HCT116 (cell line): ENCODE results near the gene TTYH2. TPM values are rescaled to one million over a fixed set of nuclear protein-coding genes. Genes with fewer than 3 reads are reported as not detected.

Experiments used
- ATAC-seq: fragments of 200-7000 bp; cut with Tn5 transposase; 2 replicates; pipeline ENCODE4 v1.9.1; 2020; ENCODE audit warnings: mild to moderate bottlenecking, moderate library complexity
- BruUV-seq: library from RNA; stranded (reverse); fragments of 400-500 nt; replicated peaks from 2 replicates; lab custom pipeline; 2021; lab: Mats Ljungman, UMichigan
- CTCF ChIA-PET: fragments of 300-600 bp; sonication (Branson Sonifier 250); formaldehyde crosslinking; loops from one replicate; lab custom pipeline; 2021; ENCODE audit warnings: antibody characterized with exemption; lab: Charles Lee
- POLR2A ChIA-PET: fragments of 300-600, 350-600 bp; sonication (Branson Sonifier 250); formaldehyde crosslinking; loops from one replicate; lab custom pipeline; 2021; ENCODE audit warnings: antibody characterized with exemption; lab: Charles Lee
- RAD21 ChIA-PET, 2 experiments: fragments of 300-600 bp; sonication (Branson Sonifier 250); formaldehyde crosslinking; loops; one replicate each; lab custom pipeline; 2023; ENCODE audit warnings: low total read pairs in 2 of 2; ENCODE audit not compliant: uncharacterized antibody in 2 of 2, unreplicated experiment in 2 of 2, low non-redundant PET in 1 of 2; lab: Charles Lee
- DNase-seq: peaks from one replicate; pipeline ENCODE4 v3.0.0-alpha.2; 2010; ENCODE audit warnings: low read depth, low spot score
- H2AFZ ChIP-seq: fragments of 200-600 bp; shearing (Covaris generic), sonication (generic); 2 replicates; pipeline ENCODE4 v1.6.1; 2017; ENCODE audit warnings: low read depth, mixed run types, mixed read lengths, antibody characterized with exemption, low read length; ENCODE audit not compliant: poor library complexity, severe bottlenecking
- H3K27ac ChIP-seq: 2 replicates; pipeline ENCODE4 v1.5.1; 2012; ENCODE audit warnings: low read depth, low read length
- H3K27me3 ChIP-seq: fragments of 200-600 bp; sonication (generic); 2 replicates; pipeline ENCODE4 v1.6.1; 2016; ENCODE audit warnings: mixed run types, low read length, mixed read lengths; ENCODE audit not compliant: insufficient read depth
- H3K36me3 ChIP-seq, 2 experiments: fragments of 200-500 bp in 1 of 2; fragments of 200-600 bp in 1 of 2; sonication (Bioruptor generic) in 1 of 2; sonication (generic) in 1 of 2; 2 replicates each; pipeline versions ENCODE4 v1.5.1 to v1.6.1; 2014 to 2016; ENCODE audit warnings: low read length in 2 of 2, inconsistent platforms in 1 of 2, mixed read lengths in 1 of 2, mixed run types in 1 of 2; ENCODE audit not compliant: insufficient read depth in 2 of 2, control insufficient read depth in 1 of 2
- H3K4me1 ChIP-seq, 2 experiments: fragments of 200-600 bp in 1 of 2; sonication (generic) in 1 of 2; 2 replicates each; pipeline versions ENCODE4 v1.5.1 to v1.6.1; 2012 to 2017; ENCODE audit warnings: low read length in 2 of 2, inconsistent platforms in 1 of 2, mild to moderate bottlenecking in 1 of 2, mixed read lengths in 1 of 2, mixed run types in 1 of 2, moderate library complexity in 1 of 2; ENCODE audit not compliant: insufficient read depth in 2 of 2, control insufficient read depth in 1 of 2
- H3K4me2 ChIP-seq: fragments of 200-600 bp; sonication (generic); 2 replicates; pipeline ENCODE4 v1.6.1; 2017; ENCODE audit warnings: mixed run types, low read length, mixed read lengths
- H3K4me3 ChIP-seq, 2 experiments: fragments of 200-600 bp in 1 of 2; sonication (generic) in 1 of 2; replicated peaks in 1 of 2; 2 replicates each; pipeline ENCODE4 v1.5.1; 2011 to 2016; ENCODE audit warnings: low read length in 2 of 2, control low read depth in 1 of 2, low read depth in 1 of 2, mild to moderate bottlenecking in 1 of 2, mixed read lengths in 1 of 2, mixed run types in 1 of 2
- H3K79me2 ChIP-seq: fragments of 200-600 bp; sonication (generic); 2 replicates; pipeline ENCODE4 v1.6.1; 2017; ENCODE audit warnings: mild to moderate bottlenecking, mixed run types, low read length, moderate library complexity, mixed read lengths; ENCODE audit not compliant: insufficient read depth
- H3K9ac ChIP-seq: fragments of 200-600 bp; sonication (generic); 2 replicates; pipeline ENCODE4 v1.6.1; 2016; ENCODE audit warnings: low read length, mixed read lengths
- H3K9me2 ChIP-seq: fragments of 200-600 bp; sonication (generic), shearing (Covaris generic); 2 replicates; pipeline ENCODE4 v1.6.1; 2017; ENCODE audit warnings: mixed run types, mild to moderate bottlenecking, moderate library complexity; ENCODE audit not compliant: insufficient read depth
- H3K9me3 ChIP-seq, 2 experiments: fragments of 200-500 bp in 1 of 2; fragments of 200-600 bp in 1 of 2; sonication (Bioruptor generic) in 1 of 2; sonication (generic) in 1 of 2; 2 replicates each; pipeline ENCODE4 v1.6.1; 2014 to 2017; ENCODE audit warnings: low read length in 2 of 2, mixed read lengths in 2 of 2, inconsistent platforms in 1 of 2, low read depth in 1 of 2, mild to moderate bottlenecking in 1 of 2, mixed run types in 1 of 2, moderate library complexity in 1 of 2; ENCODE audit not compliant: control insufficient read depth in 1 of 2, insufficient read depth in 1 of 2
- H4K20me1 ChIP-seq: fragments of 200-600 bp; sonication (generic), shearing (Covaris generic); 2 replicates; pipeline ENCODE4 v1.6.1; 2017; ENCODE audit warnings: mixed run types, mild to moderate bottlenecking, moderate library complexity; ENCODE audit not compliant: insufficient read depth
- CBX3 ChIP-seq: IDR thresholded peaks from 2 replicates; pipeline ENCODE4 v1.6.1; 2012; ENCODE audit warnings: low read depth
- FOSL1 ChIP-seq: IDR thresholded peaks from 2 replicates; pipeline ENCODE4 v1.6.1; 2012; ENCODE audit warnings: low read depth
- JUND ChIP-seq: IDR thresholded peaks from 2 replicates; pipeline ENCODE4 v1.6.1; 2012
- POLR2A ChIP-seq: IDR thresholded peaks from 2 replicates; pipeline ENCODE4 v1.7.0; 2011; ENCODE audit warnings: borderline replicate concordance; ENCODE audit not compliant: insufficient read depth, insufficient read length; ENCODE audit errors: extremely low read depth
- POLR2AphosphoS5 ChIP-seq: IDR thresholded peaks from 2 replicates; pipeline ENCODE4 v1.6.1; 2011; ENCODE audit warnings: mild to moderate bottlenecking, low read depth, low read length, moderate library complexity
- RAD21 ChIP-seq: IDR thresholded peaks from 2 replicates; pipeline ENCODE4 v1.6.1; 2012; ENCODE audit warnings: low read depth, mild to moderate bottlenecking
- SP1 ChIP-seq: IDR thresholded peaks from 2 replicates; pipeline ENCODE4 v1.6.1; 2012; ENCODE audit warnings: low read depth
- SRF ChIP-seq: IDR thresholded peaks from 2 replicates; pipeline ENCODE4 v1.6.1; 2012; ENCODE audit warnings: low read depth
- ZNF274 ChIP-seq: fragments of 200-500 bp; sonication (Bioruptor generic); IDR thresholded peaks from 2 replicates; pipeline ENCODE4 v1.6.1; 2014; ENCODE audit warnings: mild to moderate bottlenecking, low read depth, low read length, inconsistent platforms
- intact Hi-C: fragments of 100-400 bp; cut with micrococcal nuclease; formaldehyde crosslinking; loops from 2 replicates; pipeline ENCODE4 v1.10.0; 2022
- total RNA-seq: library from RNA; stranded (reverse); gene quantifications from one replicate; pipeline ENCODE4 v1.2.1, GENCODE V29; 2021; ENCODE audit not compliant: unreplicated experiment
- TF ChIP-seq, protein P1 (sequence below): IDR thresholded peaks from 2 replicates; pipeline ENCODE4 v1.6.1; 2012
- TF ChIP-seq, protein P2 (sequence below): IDR thresholded peaks from 2 replicates; pipeline ENCODE4 v1.6.1; 2012
- TF ChIP-seq, protein P3 (sequence below): IDR thresholded peaks from 2 replicates; pipeline ENCODE4 v1.6.1; 2011; ENCODE audit warnings: mild to moderate bottlenecking, low read length, moderate library complexity; ENCODE audit not compliant: insufficient replicate concordance; ENCODE audit errors: extremely low read depth

Gene TTYH2
- total RNA-seq, 1 experiment from 2014 or later = 10.8 TPM

DNA sequence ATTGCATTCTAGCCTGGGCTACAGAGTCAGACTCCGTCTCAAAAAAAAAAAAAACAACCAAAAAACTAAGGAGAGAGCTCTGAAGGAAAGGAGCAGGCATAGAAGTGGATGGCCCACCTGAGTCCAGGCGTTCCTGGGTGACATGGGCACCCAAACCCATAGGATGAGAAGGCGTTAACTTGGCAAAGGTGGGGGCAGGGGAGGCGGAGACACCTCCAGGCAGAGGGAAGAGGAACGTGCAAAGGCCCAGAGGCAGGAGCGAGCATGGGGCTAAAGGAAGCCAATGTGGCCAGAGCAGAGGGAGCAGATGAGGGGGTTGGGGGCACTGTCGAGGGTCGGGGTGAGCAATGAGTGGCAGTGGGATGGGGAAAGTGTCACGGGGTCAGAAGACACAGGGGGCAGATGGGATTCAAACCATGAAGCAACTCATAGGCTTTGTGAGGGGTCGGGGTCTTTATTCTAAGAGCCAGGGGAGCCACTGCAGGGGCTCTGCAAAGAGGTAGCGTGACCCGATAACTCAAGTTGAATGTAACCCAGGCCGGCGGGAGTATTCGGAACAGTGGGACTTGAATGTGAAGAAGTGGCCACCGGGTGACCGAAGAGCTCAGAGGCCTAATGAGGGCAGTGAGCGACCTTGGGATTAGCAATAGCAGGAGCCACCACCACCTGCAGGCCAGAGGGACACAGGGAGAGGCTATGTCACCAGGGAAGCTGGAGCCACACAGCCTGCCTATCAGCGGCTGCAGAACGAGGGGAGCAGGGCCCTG, 11.8 kb downstream of the TTYH2 start:
- no peaks in the 10 kb centered on the region for H3K79me2 ChIP-seq
- POLR2A ChIA-PET = interaction anchor here (0.9 kb wide), 1 partner anchor 12 kb away, joined by 3 read pairs; the partner anchor contains the start of gene TTYH2
- DNase-seq (no peak), ATAC-seq (no peak)
- TF ChIP-seq FOSL1 (no peak), CBX3 (no peak), POLR2AphosphoS5 (no peak), ZNF274 (no peak), SP1 (no peak), POLR2A (no peak)
- no peak overlapping the region for H3K9ac ChIP-seq
- no peak overlapping the region for H2AFZ ChIP-seq
- CTCF ChIA-PET = interaction anchor here (1.0 kb wide), 1 partner anchor 12 kb away, joined by 3 read pairs; the partner anchor contains the start of gene TTYH2
- no peaks in the 10 kb centered on the region for H3K27me3 ChIP-seq
- no peak overlapping the region for H3K27ac ChIP-seq
- intact Hi-C loops = no loop called here
- no peaks in the 10 kb centered on the region for H3K9me2 ChIP-seq
- H3K4me1 ChIP-seq = peaks cover 2 to 22% of the 10 kb centered on the region in 2 experiments; a peak in 3 of 4 replicates
- H3K4me2 ChIP-seq = no peak overlapping the region
- H3K4me3 ChIP-seq = no peak overlapping the region
- BruUV-seq = no TSS peak
- H3K9me3 ChIP-seq = no peaks in the 10 kb centered on the region
- H3K36me3 ChIP-seq = peaks cover 0 to 4% of the 10 kb centered on the region in 2 experiments; a peak in 1 of 4 replicates
- RAD21 ChIA-PET = no interaction called here
- H4K20me1 ChIP-seq = no peaks in the 10 kb centered on the region

DNA sequence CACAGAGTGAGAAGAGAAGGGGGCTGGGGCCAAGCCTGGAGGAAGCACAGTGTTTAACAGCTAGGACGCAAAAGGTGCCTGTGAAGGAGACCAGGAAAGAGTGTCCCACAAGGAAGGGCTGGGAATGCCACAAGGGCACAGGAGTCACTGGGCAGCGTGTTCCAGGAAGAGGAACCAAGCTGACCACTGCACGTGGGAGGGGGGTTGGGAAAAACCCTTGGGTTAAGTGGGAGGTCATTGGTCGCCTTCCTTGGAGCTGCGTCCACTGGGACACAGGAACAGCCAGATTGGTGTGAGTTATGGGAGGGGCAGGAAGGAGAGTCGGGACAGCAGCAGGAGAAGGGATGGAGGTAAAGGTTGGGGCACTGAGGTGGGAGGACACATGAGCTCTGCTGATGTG, 12.9 kb downstream of the TTYH2 start:
- no peak for ATAC-seq
- Histone ChIP-seq H3K36me3 (peaks cover 0 to 8% of the 10 kb centered on the region in 2 experiments; a peak in 1 of 4 replicates), H3K4me3 (no peak overlapping the region), H2AFZ (no peak overlapping the region), H3K4me1 (peaks cover 2 to 21% of the 10 kb centered on the region in 2 experiments; a peak in 3 of 4 replicates)
- RAD21 ChIA-PET = no interaction called here
- TF ChIP-seq, protein P1, sequence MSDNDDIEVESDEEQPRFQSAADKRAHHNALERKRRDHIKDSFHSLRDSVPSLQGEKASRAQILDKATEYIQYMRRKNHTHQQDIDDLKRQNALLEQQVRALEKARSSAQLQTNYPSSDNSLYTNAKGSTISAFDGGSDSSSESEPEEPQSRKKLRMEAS = no peak
- TF ChIP-seq, protein P2, sequence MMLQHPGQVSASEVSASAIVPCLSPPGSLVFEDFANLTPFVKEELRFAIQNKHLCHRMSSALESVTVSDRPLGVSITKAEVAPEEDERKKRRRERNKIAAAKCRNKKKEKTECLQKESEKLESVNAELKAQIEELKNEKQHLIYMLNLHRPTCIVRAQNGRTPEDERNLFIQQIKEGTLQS = no peak
- TF ChIP-seq ZNF274 (no peak), RAD21 (no peak), FOSL1 (no peak), JUND (no peak), SRF (no peak)
- TF ChIP-seq, protein P3, sequence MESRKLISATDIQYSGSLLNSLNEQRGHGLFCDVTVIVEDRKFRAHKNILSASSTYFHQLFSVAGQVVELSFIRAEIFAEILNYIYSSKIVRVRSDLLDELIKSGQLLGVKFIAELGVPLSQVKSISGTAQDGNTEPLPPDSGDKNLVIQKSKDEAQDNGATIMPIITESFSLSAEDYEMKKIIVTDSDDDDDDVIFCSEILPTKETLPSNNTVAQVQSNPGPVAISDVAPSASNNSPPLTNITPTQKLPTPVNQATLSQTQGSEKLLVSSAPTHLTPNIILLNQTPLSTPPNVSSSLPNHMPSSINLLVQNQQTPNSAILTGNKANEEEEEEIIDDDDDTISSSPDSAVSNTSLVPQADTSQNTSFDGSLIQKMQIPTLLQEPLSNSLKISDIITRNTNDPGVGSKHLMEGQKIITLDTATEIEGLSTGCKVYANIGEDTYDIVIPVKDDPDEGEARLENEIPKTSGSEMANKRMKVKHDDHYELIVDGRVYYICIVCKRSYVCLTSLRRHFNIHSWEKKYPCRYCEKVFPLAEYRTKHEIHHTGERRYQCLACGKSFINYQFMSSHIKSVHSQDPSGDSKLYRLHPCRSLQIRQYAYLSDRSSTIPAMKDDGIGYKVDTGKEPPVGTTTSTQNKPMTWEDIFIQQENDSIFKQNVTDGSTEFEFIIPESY = no peak
- TF ChIP-seq, all 23 proteins: peak for 0
- no TSS peak for BruUV-seq
- intact Hi-C loops = no loop called here
- H3K9me3 ChIP-seq = no peaks in the 10 kb centered on the region
- ChIA-PET CTCF (interaction anchor here (1.0 kb wide), 1 partner anchor 13 kb away, joined by 3 read pairs; the partner anchor contains the start of gene TTYH2), POLR2A (interaction anchor here (0.9 kb wide), 1 partner anchor 13 kb away, joined by 3 read pairs; the partner anchor contains the start of gene TTYH2)
- H3K27me3 ChIP-seq = no peaks in the 10 kb centered on the region
- no peaks in the 10 kb centered on the region for H4K20me1 ChIP-seq
- DNase-seq = no peak
- no peak overlapping the region for H3K9ac ChIP-seq
- no peak overlapping the region for H3K4me2 ChIP-seq
- H3K27ac ChIP-seq = no peak overlapping the region
- no peaks in the 10 kb centered on the region for H3K9me2 ChIP-seq
- H3K79me2 ChIP-seq = no peaks in the 10 kb centered on the region
